ENCODE measurements around the gene ZNF318. TPM values are rescaled to one million over a fixed set of nuclear protein-coding genes. Genes with fewer than 3 reads are reported as not detected.
"Not testable (repeated sequence)": the region's sequence is repeated elsewhere in the genome, so short reads cannot be mapped to it uniquely, and the experiment has no call there.

ZNF318 gene, protein sequence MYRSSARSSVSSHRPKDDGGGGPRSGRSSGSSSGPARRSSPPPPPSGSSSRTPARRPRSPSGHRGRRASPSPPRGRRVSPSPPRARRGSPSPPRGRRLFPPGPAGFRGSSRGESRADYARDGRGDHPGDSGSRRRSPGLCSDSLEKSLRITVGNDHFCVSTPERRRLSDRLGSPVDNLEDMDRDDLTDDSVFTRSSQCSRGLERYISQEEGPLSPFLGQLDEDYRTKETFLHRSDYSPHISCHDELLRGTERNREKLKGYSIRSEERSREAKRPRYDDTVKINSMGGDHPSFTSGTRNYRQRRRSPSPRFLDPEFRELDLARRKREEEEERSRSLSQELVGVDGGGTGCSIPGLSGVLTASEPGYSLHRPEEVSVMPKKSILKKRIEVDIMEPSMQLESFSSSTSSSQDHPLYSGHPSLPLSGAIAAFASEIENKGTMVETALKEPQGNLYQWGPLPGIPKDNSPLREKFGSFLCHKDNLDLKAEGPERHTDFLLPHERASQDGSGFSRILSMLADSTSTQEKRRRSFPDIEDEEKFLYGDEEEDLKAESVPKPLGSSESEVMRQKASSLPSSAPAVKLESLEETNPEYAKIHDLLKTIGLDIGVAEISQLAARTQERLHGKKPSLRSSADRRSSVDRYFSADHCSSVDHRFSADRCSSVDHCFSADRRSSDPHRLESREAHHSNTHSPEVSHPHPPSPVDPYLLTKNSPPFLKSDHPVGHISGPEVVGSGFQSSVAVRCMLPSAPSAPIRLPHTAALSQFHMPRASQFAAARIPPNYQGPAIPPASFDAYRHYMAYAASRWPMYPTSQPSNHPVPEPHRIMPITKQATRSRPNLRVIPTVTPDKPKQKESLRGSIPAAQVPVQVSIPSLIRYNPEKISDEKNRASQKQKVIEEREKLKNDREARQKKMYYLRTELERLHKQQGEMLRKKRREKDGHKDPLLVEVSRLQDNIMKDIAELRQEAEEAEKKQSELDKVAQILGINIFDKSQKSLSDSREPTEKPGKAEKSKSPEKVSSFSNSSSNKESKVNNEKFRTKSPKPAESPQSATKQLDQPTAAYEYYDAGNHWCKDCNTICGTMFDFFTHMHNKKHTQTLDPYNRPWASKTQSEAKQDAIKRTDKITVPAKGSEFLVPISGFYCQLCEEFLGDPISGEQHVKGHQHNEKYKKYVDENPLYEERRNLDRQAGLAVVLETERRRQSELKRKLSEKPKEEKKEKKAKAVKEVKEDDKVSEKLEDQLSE (N-terminal part only)
- polyA plus RNA-seq (2013), result 13.9 and 15.4 TPM in 2 replicates

DNA sequence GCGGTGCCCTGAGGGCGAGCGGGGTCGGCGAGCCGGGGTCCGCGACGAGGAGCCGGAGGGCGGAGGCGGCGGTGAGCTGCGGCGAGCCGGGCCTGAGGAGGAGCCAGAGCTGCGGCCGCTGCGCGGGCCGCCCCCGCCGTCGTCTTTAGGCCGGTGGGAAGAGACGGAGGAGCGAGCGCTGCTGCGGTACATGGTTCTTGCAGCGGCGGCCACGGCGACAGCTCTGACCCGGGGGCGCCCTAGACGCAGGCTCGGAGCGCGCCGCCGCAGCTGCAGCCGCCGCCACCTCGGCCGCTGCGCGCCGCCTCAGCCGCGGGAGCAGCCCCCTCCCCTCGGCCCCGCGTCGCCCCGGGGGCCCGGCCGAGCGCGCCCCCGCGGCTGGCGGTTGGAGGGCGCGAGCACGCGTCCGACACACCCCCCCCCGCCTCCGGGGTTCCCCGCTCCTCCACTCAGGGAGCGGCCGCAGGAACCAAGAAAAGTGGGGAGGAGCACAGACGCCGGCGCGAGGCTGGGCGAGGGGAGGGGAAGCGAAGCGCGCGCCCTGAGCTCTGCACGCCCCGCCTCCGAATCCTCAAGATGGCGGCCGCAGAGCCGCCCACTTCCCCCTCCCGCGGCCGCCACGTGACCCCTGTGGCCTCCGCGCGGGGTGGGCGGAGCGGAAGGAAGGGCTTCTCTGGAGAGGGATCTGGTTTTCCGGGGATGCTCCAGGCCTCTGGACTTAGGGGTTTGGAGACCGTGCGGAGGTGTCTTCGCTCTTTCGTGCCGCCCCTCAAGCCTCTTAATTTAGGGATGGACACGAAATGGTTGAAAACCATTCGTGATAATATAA, at the start of gene ZNF318:
ZNF318 (minus strand) TSS at position 474 of the 829 bp plus-strand sequence; CDS start at position 192, 282 bp downstream.
- Histone ChIP-seq H3K18ac (ENCODE audit: low read length) (peak within 1 kb of the TSS; percentile 94), H3K79me2 (ENCODE audit: control insufficient read depth, insufficient read depth, low read length, poor library complexity) (peaks cover 10% of the 10 kb centered on the region), H3K36me3 (ENCODE audit: control insufficient read depth in 1 of 2, insufficient read depth in 2 of 2, low read length in 2 of 2) (peaks cover 6 to 7% of the 10 kb centered on the region in 2 experiments)

DNA sequence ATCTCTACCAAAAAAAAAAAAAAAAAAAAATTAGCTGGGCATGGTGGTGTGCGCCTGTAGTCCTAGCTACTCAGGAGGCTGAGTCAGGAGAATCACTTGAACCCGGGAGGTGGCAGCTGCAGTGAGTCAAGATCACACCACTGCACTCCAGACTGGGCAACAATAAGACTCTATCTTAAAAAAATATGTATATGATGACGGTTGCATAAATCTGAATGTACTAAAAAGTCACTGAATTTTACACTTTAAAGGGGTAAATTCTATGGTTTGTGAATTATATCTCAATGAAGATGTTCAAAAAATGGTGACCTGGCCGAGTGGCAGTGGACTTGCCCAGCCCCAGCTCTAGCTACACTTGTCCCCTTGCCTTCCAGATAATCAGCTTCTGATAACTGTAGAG, 47.5 kb upstream of the ZNF318 start:
- Histone ChIP-seq H3K4me1 (ENCODE audit: control insufficient read depth in 1 of 2, insufficient read depth in 2 of 2, low read length in 2 of 2) (no peaks in the 10 kb centered on the region), H4K8ac (ENCODE audit: low read depth, low read length) (no peak overlapping the region), H3K27me3 (ENCODE audit: insufficient read depth, low read length) (no peaks in the 10 kb centered on the region), H3K4ac (ENCODE audit: low read depth, low read length) (no peak overlapping the region), H3K36me3 (ENCODE audit: control insufficient read depth in 1 of 2, insufficient read depth in 2 of 2, low read length in 2 of 2) (no peaks in the 10 kb centered on the region), H3K27ac (ENCODE audit: low read depth, low read length) (no peak overlapping the region), H3K79me1 (ENCODE audit: low read length) (no peaks in the 10 kb centered on the region), H3K9ac (ENCODE audit: low read length) (no peak overlapping the region), H3K23ac (ENCODE audit: low read length) (no peak overlapping the region), H4K12ac (ENCODE audit: low read depth, low read length) (no peak overlapping the region), H2BK12ac (ENCODE audit: low read length) (no peak overlapping the region), H2BK5ac (ENCODE audit: low read depth, low read length, poor library complexity) (no peak overlapping the region), H3K79me2 (ENCODE audit: control insufficient read depth, insufficient read depth, low read length, poor library complexity) (no peaks in the 10 kb centered on the region), H3K4me2 (ENCODE audit: low read length) (no peak overlapping the region), H3K9me3 (ENCODE audit: insufficient read depth, low read depth, low read length) (no peaks in the 10 kb centered on the region), H2AK5ac (ENCODE audit: low read length) (no peak overlapping the region), H3K14ac (ENCODE audit: low read length) (no peak overlapping the region), H3K4me3 (ENCODE audit: low read depth, low read length) (no peak overlapping the region), H2AFZ (ENCODE audit: insufficient read depth, low read length, poor library complexity) (no peak overlapping the region), H2BK120ac (ENCODE audit: insufficient read depth, low read length, poor library complexity) (no peak overlapping the region), H4K91ac (ENCODE audit: low read depth, low read length) (no peak overlapping the region), H3K18ac (ENCODE audit: low read length) (no peak overlapping the region)
- no peak for DNase-seq
- WGBS (ENCODE audit: extremely low coverage, insufficient coverage, insufficient read length), result no CpG with 5 or more reads among the region's 4 CpGs

More for the DNA sequence above, at the start of gene ZNF318:
- H3K4me1 ChIP-seq (ENCODE audit: control insufficient read depth in 1 of 2, insufficient read depth in 2 of 2, low read length in 2 of 2), result peaks cover 10 to 11% of the 10 kb centered on the region in 2 experiments
- no peaks in the 10 kb centered on the region for H3K9me3 ChIP-seq (ENCODE audit: insufficient read depth, low read depth, low read length)
- H3K9ac ChIP-seq (ENCODE audit: low read length), result peak within 1 kb of the TSS; percentile 93
- no peak within 1 kb of the TSS for H3K23ac ChIP-seq (ENCODE audit: low read length)
- H3K4me2 ChIP-seq (ENCODE audit: low read length), result peak within 1 kb of the TSS; percentile 91
- peak within 1 kb of the TSS; percentile 98 for H4K8ac ChIP-seq (ENCODE audit: low read depth, low read length)
- peak; percentile 98 for DNase-seq
- peak within 1 kb of the TSS; percentile 92 for H3K4me3 ChIP-seq (ENCODE audit: low read depth, low read length)
- peak within 1 kb of the TSS; percentile 72 for H2BK12ac ChIP-seq (ENCODE audit: low read length)
- H2AK5ac ChIP-seq (ENCODE audit: low read length), result peak within 1 kb of the TSS; percentile 84
- H3K4ac ChIP-seq (ENCODE audit: low read depth, low read length), result peak within 1 kb of the TSS; percentile 93
- H3K14ac ChIP-seq (ENCODE audit: low read length), result peak within 1 kb of the TSS; percentile 98
- peak within 1 kb of the TSS; percentile 92 for H2AFZ ChIP-seq (ENCODE audit: insufficient read depth, low read length, poor library complexity)
- no CpG with 5 or more reads among the region's 104 CpGs for WGBS (ENCODE audit: extremely low coverage, insufficient coverage, insufficient read length)
- H2BK5ac ChIP-seq (ENCODE audit: low read depth, low read length, poor library complexity), result peak within 1 kb of the TSS; percentile 90
- H3K27ac ChIP-seq (ENCODE audit: low read depth, low read length), result peak within 1 kb of the TSS; percentile 95
- peaks cover 11% of the 10 kb centered on the region for H3K79me1 ChIP-seq (ENCODE audit: low read length)
- H4K12ac ChIP-seq (ENCODE audit: low read depth, low read length), result peak within 1 kb of the TSS; percentile 88
- H4K91ac ChIP-seq (ENCODE audit: low read depth, low read length), result peak within 1 kb of the TSS; percentile 94
- no peaks in the 10 kb centered on the region for H3K27me3 ChIP-seq (ENCODE audit: insufficient read depth, low read length)
- H2BK120ac ChIP-seq (ENCODE audit: insufficient read depth, low read length, poor library complexity), result peak within 1 kb of the TSS; percentile 95

DNA sequence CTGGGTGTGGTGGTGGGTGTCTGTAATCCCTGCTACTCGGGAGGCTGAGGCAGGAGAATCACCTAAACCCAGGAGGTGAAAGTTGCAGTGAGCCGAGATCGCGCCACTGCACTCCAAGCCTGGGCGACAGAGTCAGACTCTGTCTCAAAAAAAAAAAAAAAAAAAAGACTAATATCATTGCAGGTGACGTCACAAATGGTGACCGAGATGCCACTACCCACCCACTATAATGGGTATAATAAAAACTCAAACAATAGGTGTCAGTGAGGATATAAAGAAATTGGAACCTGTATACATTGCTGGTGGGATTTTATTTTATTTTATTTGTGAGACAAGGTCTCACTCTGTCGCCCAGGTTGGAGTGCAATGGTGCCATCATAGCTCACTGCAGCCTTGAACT, 45.8 kb upstream of the ZNF318 start:
- not testable (repeated sequence) for H3K18ac ChIP-seq (ENCODE audit: low read length); H4K12ac ChIP-seq (ENCODE audit: low read depth, low read length); H3K9me3 ChIP-seq (ENCODE audit: insufficient read depth, low read depth, low read length); H2BK12ac ChIP-seq (ENCODE audit: low read length); DNase-seq; H3K27me3 ChIP-seq (ENCODE audit: insufficient read depth, low read length); H3K36me3 ChIP-seq (ENCODE audit: control insufficient read depth in 1 of 2, insufficient read depth in 2 of 2, low read length in 2 of 2); H2AK5ac ChIP-seq (ENCODE audit: low read length); H3K79me2 ChIP-seq (ENCODE audit: control insufficient read depth, insufficient read depth, low read length, poor library complexity); H3K14ac ChIP-seq (ENCODE audit: low read length); H2AFZ ChIP-seq (ENCODE audit: insufficient read depth, low read length, poor library complexity); H3K27ac ChIP-seq (ENCODE audit: low read depth, low read length); H2BK120ac ChIP-seq (ENCODE audit: insufficient read depth, low read length, poor library complexity); H3K4ac ChIP-seq (ENCODE audit: low read depth, low read length); H3K79me1 ChIP-seq (ENCODE audit: low read length); H3K4me3 ChIP-seq (ENCODE audit: low read depth, low read length); H3K23ac ChIP-seq (ENCODE audit: low read length); H4K91ac ChIP-seq (ENCODE audit: low read depth, low read length); H2BK5ac ChIP-seq (ENCODE audit: low read depth, low read length, poor library complexity); H3K9ac ChIP-seq (ENCODE audit: low read length); H3K4me2 ChIP-seq (ENCODE audit: low read length); H4K8ac ChIP-seq (ENCODE audit: low read depth, low read length); H3K4me1 ChIP-seq (ENCODE audit: control insufficient read depth in 1 of 2, insufficient read depth in 2 of 2, low read length in 2 of 2)
- WGBS (ENCODE audit: extremely low coverage, insufficient coverage, insufficient read length), result no CpG with 5 or more reads among the region's 8 CpGs
